Fibroblast of skin of right biceps (primary cell): ENCODE results near the gene RCBTB1.
A peak's percentile ranks its signal among the peaks of the same experiment; 100 is the strongest.

Experiments
- DNase-seq: peaks from one replicate; pipeline ENCODE4 v3.0.0-alpha.2; 2013

RCBTB1 gene

GRCh38 chr13:49553888-49554287 is 31.5 kb downstream of the RCBTB1 start:
- no peak for DNase-seq

- DNase-seq, result no peak
Measured at GRCh38 chr13:49550942-49551644, 34.3 kb downstream of the RCBTB1 start.

GRCh38 chr13:49549289-49549688 is 36.1 kb downstream of the RCBTB1 start:
- DNase-seq, result no peak

GRCh38 chr13:49546561-49546960 is 38.8 kb downstream of the RCBTB1 start:
- no peak for DNase-seq

GRCh38 chr13:49545661-49546060 is 39.7 kb downstream of the RCBTB1 start:
- DNase-seq, result no peak

- DNase-seq, result no peak
Measured at GRCh38 chr13:49543656-49544055, 41.7 kb downstream of the RCBTB1 start.

- no peak for DNase-seq
Measured at GRCh38 chr13:49540552-49540951, 44.8 kb downstream of the RCBTB1 start.

- no peak for DNase-seq
Measured at GRCh38 chr13:49539746-49540145, 45.6 kb downstream of the RCBTB1 start.

- no peak for DNase-seq
Measured at GRCh38 chr13:49539313-49539712, 46.0 kb downstream of the RCBTB1 start.

- no peak for DNase-seq
Measured at GRCh38 chr13:49538404-49538803, 47.0 kb downstream of the RCBTB1 start.

GRCh38 chr13:49536144-49536873 is 49.0 kb downstream of the RCBTB1 start:
- no peak for DNase-seq

- DNase-seq, result no peak
Measured at GRCh38 chr13:49533591-49534269, 51.6 kb downstream of the RCBTB1 start.

GRCh38 chr13:49533011-49533410 is 52.3 kb downstream of the RCBTB1 start:
- no peak for DNase-seq

- DNase-seq, result no peak
Measured at GRCh38 chr13:49532593-49532992, 52.8 kb downstream of the RCBTB1 start.

- no peak for DNase-seq
Measured at GRCh38 chr13:49530457-49530856, 54.9 kb downstream of the RCBTB1 start.

- no peak for DNase-seq
Measured at GRCh38 chr13:49528161-49528560, 57.2 kb downstream of the RCBTB1 start.

- no peak for DNase-seq
Measured at GRCh38 chr13:49527123-49527522, 58.2 kb downstream of the RCBTB1 start.

GRCh38 chr13:49524740-49525501 is 60.4 kb downstream of the RCBTB1 start:
- DNase-seq, result no peak

- DNase-seq, result no peak
Measured at GRCh38 chr13:49521224-49521623, 64.1 kb downstream of the RCBTB1 start.

- DNase-seq, result peak; percentile 16
Measured at GRCh38 chr13:49517461-49517860, 67.9 kb downstream of the RCBTB1 start.

GRCh38 chr13:49516467-49516866 is 68.9 kb downstream of the RCBTB1 start:
- no peak for DNase-seq

GRCh38 chr13:49512578-49512977 is 72.8 kb downstream of the RCBTB1 start:
- DNase-seq, result no peak

- no peak for DNase-seq
Measured at GRCh38 chr13:49503951-49504350, 81.4 kb downstream of the RCBTB1 start.
